ENCODE results near the gene KRT76.
"Not testable (repeated sequence)": the region's sequence is repeated elsewhere in the genome, so short reads cannot be mapped to it uniquely, and the experiment has no call there.

Gene KRT76

GRCh38 chr12:52777566-52777965 lies 421 bp upstream of the KRT76 start:
- no peak for DNase-seq

GRCh38 chr12:52776435-52776834 lies 710 bp downstream of the KRT76 start:
- DNase-seq = no peak

GRCh38 chr12:52774629-52775250 lies 2.4 kb downstream of the KRT76 start:
- DNase-seq = no peak

GRCh38 chr12:52772772-52773171 lies 4.4 kb downstream of the KRT76 start:
- DNase-seq = no peak

- no peak for DNase-seq
Observed at GRCh38 chr12:52772188-52772587, 5.0 kb downstream of the KRT76 start.

GRCh38 chr12:52771505-52771904 lies 5.6 kb downstream of the KRT76 start:
- no peak for DNase-seq

GRCh38 chr12:52771088-52771487 lies 6.1 kb downstream of the KRT76 start:
- no peak for DNase-seq

- no peak for DNase-seq
Observed at GRCh38 chr12:52769946-52770345, 7.2 kb downstream of the KRT76 start.

GRCh38 chr12:52769354-52769753 lies 7.8 kb downstream of the KRT76 start:
- DNase-seq = no peak

GRCh38 chr12:52768479-52769200 lies 8.5 kb downstream of the KRT76 start:
- DNase-seq = no peak

GRCh38 chr12:52767427-52767826 lies 9.7 kb downstream of the KRT76 start:
- no peak for DNase-seq

GRCh38 chr12:52767020-52767379 lies 10.1 kb downstream of the KRT76 start:
- no peak for DNase-seq

GRCh38 chr12:52766351-52767019 lies 10.7 kb downstream of the KRT76 start:
- DNase-seq = no peak

- DNase-seq = no peak
Observed at GRCh38 chr12:52765702-52766101, 11.4 kb downstream of the KRT76 start.

- DNase-seq = no peak
Observed at GRCh38 chr12:52763991-52764390, 13.2 kb downstream of the KRT76 start.

GRCh38 chr12:52763036-52763659 lies 14.0 kb downstream of the KRT76 start:
- no peak for DNase-seq

GRCh38 chr12:52761802-52762201 lies 15.3 kb downstream of the KRT76 start:
- no peak for DNase-seq

GRCh38 chr12:52761218-52761617 lies 15.9 kb downstream of the KRT76 start:
- not testable (repeated sequence) for DNase-seq

- no peak for DNase-seq
Observed at GRCh38 chr12:52760623-52761022, 16.5 kb downstream of the KRT76 start.

- DNase-seq = no peak
Observed at GRCh38 chr12:52759695-52760094, 17.4 kb downstream of the KRT76 start.

- DNase-seq = no peak
Observed at GRCh38 chr12:52759218-52759617, 17.9 kb downstream of the KRT76 start.

GRCh38 chr12:52757449-52758176 lies 19.5 kb downstream of the KRT76 start:
- no peak for DNase-seq

All from activated T-cell treated with anti-CD3 and anti-CD28 coated beads, Interleukin-2, amount 50 U/mL, for 1 hour (primary cell).